Measurements from ENCODE around the gene MBD2. TPM values are rescaled to one million over a fixed set of nuclear protein-coding genes. Genes with fewer than 3 reads are reported as not detected.

MBD2 gene
- 27.5 TPM for total RNA-seq

GRCh38 chr18:54224379-54225014 is at the start of gene MBD2:
Gene MBD2 (minus strand): TSS chr18:54224669. CDS start chr18:54224559, 110 bp downstream.

Small RNA genes within 50 kb of the gene (small RNA-seq; reads per million reads assigned to genes)
- 19.2 reads per million, percentile 96 among the genes with 10 or more reads in this experiment for gene SNORA37 (ENCODE audit: low replicate concordance)

Other genes with a start within 250 kb of the MBD2 start
- gene POLI, start 44.8 kb upstream of the MBD2 start, total RNA-seq, result 44.2 TPM
- not detected for gene STARD6, start 133.2 kb upstream of the MBD2 start, total RNA-seq
- 7.2 TPM for gene C18orf54, start 133.2 kb upstream of the MBD2 start, total RNA-seq

Data from metanephros (tissue), 2 donors.